Aorta (tissue), 5 donors: Measurements from ENCODE around the gene GLT1D1. TPM values are rescaled to one million over a fixed set of nuclear protein-coding genes. Genes with fewer than 3 reads are reported as not detected.
"Not testable (repeated sequence)": the region's sequence is repeated elsewhere in the genome, so short reads cannot be mapped to it uniquely, and the experiment has no call there.

Source experiments
- ATAC-seq: fragments of 200-7000 bp; cut with Tn5 transposase; one replicate; pipeline ENCODE4 v1.9.1; 2022; ENCODE audit warnings: moderate library complexity; ENCODE audit not compliant: low FRiP score
- DNase-seq, 2 donors: peaks; one replicate each; pipeline ENCODE4 v3.0.0-alpha.2; 2020
- H3K27ac ChIP-seq, 2 donors: one replicate each; pipeline ENCODE4 v1.5.1; 2013; ENCODE audit warnings: low read length in 2 of 2, mild to moderate bottlenecking in 2 of 2, moderate library complexity in 2 of 2, control low read depth in 1 of 2, inconsistent platforms in 1 of 2, low read depth in 1 of 2
- H3K27me3 ChIP-seq, 2 donors: one replicate each; pipeline ENCODE4 v1.6.1; 2013; ENCODE audit warnings: control low read depth in 1 of 2, low read length in 1 of 2, mild to moderate bottlenecking in 1 of 2, moderate library complexity in 1 of 2; ENCODE audit not compliant: insufficient read depth in 2 of 2, control insufficient read depth in 1 of 2
- H3K36me3 ChIP-seq, 2 donors: one replicate each; pipeline ENCODE4 v1.6.1; 2013; ENCODE audit warnings: control low read depth in 1 of 2, low read length in 1 of 2, mild to moderate bottlenecking in 1 of 2; ENCODE audit not compliant: insufficient read depth in 2 of 2, control insufficient read depth in 1 of 2
- H3K4me1 ChIP-seq, 2 donors: one replicate each; pipeline ENCODE4 v1.6.1; 2013; ENCODE audit warnings: low read length in 2 of 2, control low read depth in 1 of 2, mild to moderate bottlenecking in 1 of 2, moderate library complexity in 1 of 2; ENCODE audit not compliant: insufficient read depth in 2 of 2, control insufficient read depth in 1 of 2
- H3K4me3 ChIP-seq, 2 donors: one replicate each; pipeline ENCODE4 v1.5.1; 2013; ENCODE audit warnings: low read length in 2 of 2, control low read depth in 1 of 2, mild to moderate bottlenecking in 1 of 2
- H3K9me3 ChIP-seq: one replicate; pipeline ENCODE4 v1.6.1; 2013; ENCODE audit warnings: mild to moderate bottlenecking, low read length; ENCODE audit not compliant: control insufficient read depth
- WGBS, 2 donors: extraction: QIAGEN DNeasy Blood & Tissue Kit; methylation state at CpG; one replicate each; pipeline ENCODE4 v1.1.7; 2013; 5-methylcytosine and 5-hydroxymethylcytosine counted together
- intact Hi-C, 2 donors: fragments of 100-400 bp; cut with DNase I; formaldehyde crosslinking; loops; one replicate each; pipeline versions ENCODE4 v1.14.2 to v1.15.0; 2022
- polyA plus RNA-seq, 2 donors: library from polyadenylated mRNA; stranded (reverse); fragments of 200-250 nt; gene quantifications; one replicate each; pipeline ENCODE4 v1.2.3, GENCODE V29; 2013
- total RNA-seq, 2 donors: library from RNA; stranded (reverse); fragmentation: NEBNext Ultra II Directional; extraction: Animal tissue kit (Norgen Biotek cat#: 25700); gene quantifications; one replicate each; pipeline ENCODE4 v1.2.1, GENCODE V29; 2021
- donor health status: healthy with polysubstance abuse.
- donor health status: Bipolar disorder and iron deficiency.
- donor health status: DM: no; HTN: no; CAD: no.
- donor health status: DM: no; HTN: no; CAD: no.
- donor health status: DM: yes; HTN: yes; CAD: no.

GLT1D1 gene
- total and polyA plus RNA-seq, 4 donors, result 0.54 to 1.4 (median 0.78) TPM; not detected in 1

- H3K4me1 ChIP-seq, H3K9me3 ChIP-seq, H3K27me3 ChIP-seq, intact Hi-C loops, H3K4me3 ChIP-seq, ATAC-seq, H3K36me3 ChIP-seq, H3K27ac ChIP-seq: not testable (repeated sequence)
- WGBS, 2 donors, result 92 to 96% methylated on average over 16 to 27 of the region's 27 CpGs
- DNase-seq, result peak in 1 of 2 donors; percentile 42
These were observed 6.6 kb upstream of the GLT1D1 start for GRCh38 chr12:128846671-128847070.

GRCh38 chr12:128848371-128848770, 4.9 kb upstream of the GLT1D1 start:
- ATAC-seq (no peak), DNase-seq (no peak)
- Histone ChIP-seq H3K27ac (no peak overlapping the region), H3K4me3 (no peak overlapping the region), H3K4me1 (no peaks in the 10 kb centered on the region), H3K36me3 (no peaks in the 10 kb centered on the region), H3K9me3 (no peaks in the 10 kb centered on the region), H3K27me3 (no peaks in the 10 kb centered on the region)
- intact Hi-C loops, result no loop called here
- 95 to 96% methylated on average over 14 of the region's 14 CpGs for WGBS, 2 donors

GRCh38 chr12:128849806-128850205, 3.5 kb upstream of the GLT1D1 start:
- intact Hi-C loops, H3K4me1 ChIP-seq, DNase-seq, ATAC-seq, H3K9me3 ChIP-seq, H3K4me3 ChIP-seq, H3K36me3 ChIP-seq, H3K27me3 ChIP-seq, H3K27ac ChIP-seq: not testable (repeated sequence)
- WGBS, 2 donors, result 63 to 66% methylated on average over 6 of the region's 6 CpGs

- ATAC-seq (no peak), DNase-seq (no peak)
- intact Hi-C loops, result no loop called here
- WGBS, 2 donors, result 57 to 78% methylated on average over 3 of the region's 3 CpGs
- Histone ChIP-seq H3K27ac (no peak overlapping the region), H3K27me3 (no peaks in the 10 kb centered on the region), H3K36me3 (no peaks in the 10 kb centered on the region), H3K9me3 (no peaks in the 10 kb centered on the region), H3K4me3 (no peak overlapping the region), H3K4me1 (no peaks in the 10 kb centered on the region)
These were observed 2.9 kb upstream of the GLT1D1 start for GRCh38 chr12:128850400-128850799.

GRCh38 chr12:128851429-128851828, 1.8 kb upstream of the GLT1D1 start:
- H3K4me3 ChIP-seq, H3K4me1 ChIP-seq, H3K36me3 ChIP-seq, H3K9me3 ChIP-seq, H3K27ac ChIP-seq, H3K27me3 ChIP-seq, ATAC-seq, intact Hi-C loops: not testable (repeated sequence)
- WGBS, 2 donors, result 77 to 86% methylated on average over 7 of the region's 7 CpGs
- peak in 1 of 2 donors; percentile 5 for DNase-seq

- Histone ChIP-seq H3K9me3 (no peaks in the 10 kb centered on the region), H3K4me1 (no peaks in the 10 kb centered on the region), H3K36me3 (no peaks in the 10 kb centered on the region), H3K27ac (no peak overlapping the region), H3K27me3 (no peaks in the 10 kb centered on the region), H3K4me3 (no peak overlapping the region)
- DNase-seq (peak in 1 of 2 donors; percentile 12), ATAC-seq (no peak)
- intact Hi-C loops, result no loop called here
- WGBS, 2 donors, result 80 to 89% methylated on average over 8 of the region's 8 CpGs
These were observed 1.1 kb upstream of the GLT1D1 start for GRCh38 chr12:128852026-128852698.

- Histone ChIP-seq H3K27me3 (no peaks in the 10 kb centered on the region), H3K36me3 (no peaks in the 10 kb centered on the region), H3K4me1 (no peaks in the 10 kb centered on the region), H3K4me3 (peak overlapping the region in 1 of 2 donors; percentile 8), H3K9me3 (no peaks in the 10 kb centered on the region), H3K27ac (no peak overlapping the region)
- ATAC-seq (no peak), DNase-seq (no peak)
- 1 to 2% methylated on average over 43 to 74 of the region's 74 CpGs for WGBS, 2 donors
- intact Hi-C loops, result no loop called here
These were observed 421 bp downstream of the GLT1D1 start for GRCh38 chr12:128853600-128854197.

GRCh38 chr12:128856035-128856790, 2.9 kb downstream of the GLT1D1 start:
- no peak for ATAC-seq
- Histone ChIP-seq H3K4me1 (no peaks in the 10 kb centered on the region), H3K36me3 (no peaks in the 10 kb centered on the region), H3K4me3 (no peak overlapping the region), H3K9me3 (no peaks in the 10 kb centered on the region), H3K27me3 (no peaks in the 10 kb centered on the region), H3K27ac (no peak overlapping the region)
- no peak for DNase-seq
- intact Hi-C loops, result no loop called here
- 87 to 89% methylated on average over 9 of the region's 9 CpGs for WGBS, 2 donors

GRCh38 chr12:128856791-128857078, 3.5 kb downstream of the GLT1D1 start:
- Histone ChIP-seq H3K27ac (no peak overlapping the region), H3K9me3 (no peaks in the 10 kb centered on the region), H3K27me3 (no peaks in the 10 kb centered on the region), H3K36me3 (no peaks in the 10 kb centered on the region), H3K4me1 (no peaks in the 10 kb centered on the region), H3K4me3 (no peak overlapping the region)
- WGBS, 2 donors, result 96% methylated on average over 7 of the region's 7 CpGs
- ATAC-seq (no peak), DNase-seq (no peak)
- intact Hi-C loops, result no loop called here
